DND-41 (cell line): ENCODE data around the gene ARL6.

Source experiments
- CTCF ChIP-seq: IDR thresholded peaks from 2 replicates; pipeline ENCODE4 v1.5.1; 2012; ENCODE audit warnings: borderline replicate concordance, low read length, moderate library complexity, mild to moderate bottlenecking; ENCODE audit not compliant: poor library complexity, severe bottlenecking; ENCODE audit errors: extremely low read depth
- EZH2 ChIP-seq: IDR thresholded peaks from 3 replicates; pipeline ENCODE4 v1.6.1; 2012; ENCODE audit warnings: borderline replicate concordance, low read depth, mild to moderate bottlenecking, moderate library complexity, low read length, inconsistent platforms; ENCODE audit not compliant: severe bottlenecking

GRCh38 chr3:97721446-97721845, 43.1 kb upstream of the ARL6 start:
- TF ChIP-seq CTCF (no peak), EZH2 (no peak)
